Loucy (cell line): ENCODE data around the gene AUNIP.

Experiments used
- H2AFZ ChIP-seq: fragments of 200-600 bp; sonication (generic); 2 replicates; pipeline ENCODE4 v1.6.0; 2016; ENCODE audit warnings: antibody characterized with exemption, mild to moderate bottlenecking, low read length, moderate library complexity
- H3F3A ChIP-seq: fragments of 200-600 bp; 2 replicates; pipeline ENCODE4 v1.6.0; 2016; ENCODE audit warnings: antibody characterized with exemption, low read depth, mild to moderate bottlenecking
- H3K27me3 ChIP-seq: fragments of 200-600 bp; sonication (generic); 2 replicates; pipeline ENCODE4 v1.6.1; 2014; ENCODE audit warnings: low read length, mild to moderate bottlenecking; ENCODE audit not compliant: insufficient read depth, poor library complexity, severe bottlenecking
- H3K36me3 ChIP-seq: fragments of 200-600 bp; sonication (generic); 2 replicates; pipeline ENCODE4 v1.6.1; 2016; ENCODE audit warnings: low read length; ENCODE audit not compliant: insufficient read depth
- H3K4me1 ChIP-seq: fragments of 200-600 bp; sonication (generic); 2 replicates; pipeline ENCODE4 v1.5.1; 2014; ENCODE audit warnings: low read length, mild to moderate bottlenecking; ENCODE audit not compliant: insufficient read depth, poor library complexity, severe bottlenecking
- H3K4me2 ChIP-seq: fragments of 200-600 bp; sonication (generic); 2 replicates; pipeline ENCODE4 v1.6.0; 2014; ENCODE audit warnings: antibody characterized with exemption, low read length, low read depth, mild to moderate bottlenecking; ENCODE audit not compliant: poor library complexity, severe bottlenecking
- H3K4me3 ChIP-seq: fragments of 200-600 bp; sonication (generic); 2 replicates; pipeline ENCODE4 v1.5.1; 2014; ENCODE audit warnings: low read length, mild to moderate bottlenecking, mixed read lengths; ENCODE audit not compliant: poor library complexity, severe bottlenecking
- H3K79me2 ChIP-seq: fragments of 200-600 bp; sonication (generic); 2 replicates; pipeline ENCODE4 v1.6.1; 2014; ENCODE audit warnings: low read length; ENCODE audit not compliant: insufficient read depth
- H3K9ac ChIP-seq: fragments of 200-600 bp; sonication (generic); 2 replicates; pipeline ENCODE4 v1.6.0; 2014; ENCODE audit warnings: mild to moderate bottlenecking, low read depth, low read length, moderate library complexity; ENCODE audit not compliant: poor library complexity, severe bottlenecking
- H3K9me2 ChIP-seq: fragments of 200-600 bp; sonication (generic); replicated peaks from 2 replicates; pipeline ENCODE4 v1.6.1; 2016; ENCODE audit warnings: low read depth, low read length, mixed read lengths
- H3K9me3 ChIP-seq: fragments of 200-600 bp; sonication (generic); 2 replicates; pipeline ENCODE4 v1.6.1; 2014; ENCODE audit warnings: mild to moderate bottlenecking, antibody characterized with exemption, low read length, low read depth; ENCODE audit not compliant: insufficient read depth
- H4K20me1 ChIP-seq: fragments of 200-600 bp; sonication (generic); 2 replicates; pipeline ENCODE4 v1.6.0; 2014; ENCODE audit warnings: antibody characterized with exemption, low read length, mild to moderate bottlenecking; ENCODE audit not compliant: insufficient read depth, poor library complexity, severe bottlenecking
- CTCF ChIP-seq: fragments of 200-600 bp; sonication (generic); conservative IDR thresholded peaks from 2 replicates; pipeline ENCODE4 v1.5.1; 2014; ENCODE audit warnings: mild to moderate bottlenecking, antibody characterized with exemption, low read length
- EZH2phosphoT487 ChIP-seq: fragments of 200-600 bp; IDR thresholded peaks from 2 replicates; pipeline ENCODE4 v1.6.1; 2018; ENCODE audit warnings: antibody characterized with exemption, mild to moderate bottlenecking, moderate library complexity, borderline replicate concordance

Gene AUNIP

GRCh38 chr1:25881266-25881665 is 22.0 kb upstream of the AUNIP start:
- Histone ChIP-seq H3K79me2 (no peaks in the 10 kb centered on the region), H2AFZ (no peak overlapping the region), H3K27me3 (no peaks in the 10 kb centered on the region), H3F3A (no peaks in the 10 kb centered on the region), H3K9ac (no peak overlapping the region), H3K9me3 (no peaks in the 10 kb centered on the region), H3K9me2 (no peaks in the 10 kb centered on the region), H3K4me2 (no peak overlapping the region), H3K36me3 (peaks cover 17% of the 10 kb centered on the region; the same call in 1 of the 2 replicates), H3K4me3 (no peak overlapping the region), H3K4me1 (no peaks in the 10 kb centered on the region), H4K20me1 (no peaks in the 10 kb centered on the region)
- TF ChIP-seq EZH2phosphoT487 (no peak), CTCF (no peak)

GRCh38 chr1:25880518-25880917 is 21.3 kb upstream of the AUNIP start:
- no peaks in the 10 kb centered on the region for H3K27me3 ChIP-seq
- H2AFZ ChIP-seq: no peak overlapping the region
- TF ChIP-seq CTCF (no peak), EZH2phosphoT487 (no peak)
- no peaks in the 10 kb centered on the region for H3K4me1 ChIP-seq
- H3K9me3 ChIP-seq: no peaks in the 10 kb centered on the region
- no peaks in the 10 kb centered on the region for H3K79me2 ChIP-seq
- no peak overlapping the region for H3K4me2 ChIP-seq
- no peaks in the 10 kb centered on the region for H3F3A ChIP-seq
- peaks cover 9% of the 10 kb centered on the region; the same call in 1 of the 2 replicates for H3K36me3 ChIP-seq
- H3K4me3 ChIP-seq: no peak overlapping the region
- no peak overlapping the region for H3K9ac ChIP-seq
- no peaks in the 10 kb centered on the region for H4K20me1 ChIP-seq
- H3K9me2 ChIP-seq: no peaks in the 10 kb centered on the region

DNA sequence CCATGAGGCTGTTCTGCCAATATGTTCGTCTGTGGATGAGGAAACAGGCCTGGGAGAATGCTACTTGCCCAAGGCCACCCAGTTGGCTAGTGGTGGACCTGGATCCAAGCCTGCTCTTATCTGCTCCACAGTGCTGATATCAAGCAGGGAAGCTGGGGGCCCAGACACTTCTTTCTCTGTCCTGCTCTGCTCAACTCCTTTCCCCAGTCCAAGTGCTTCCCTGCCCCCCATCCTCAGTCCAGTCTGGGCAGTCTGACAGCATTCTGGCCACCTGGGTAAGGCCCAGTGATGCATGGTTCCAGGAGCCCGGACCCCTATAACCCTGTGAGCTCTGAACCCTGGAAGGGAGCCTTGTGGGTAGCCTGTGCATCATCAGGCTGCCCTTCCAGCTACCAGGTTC is 20.4 kb upstream of the AUNIP start:
- H3K36me3 ChIP-seq: peaks cover 2% of the 10 kb centered on the region; the same call in 1 of the 2 replicates
- H3F3A ChIP-seq: no peaks in the 10 kb centered on the region
- no peak for TF ChIP-seq EZH2phosphoT487
- TF ChIP-seq CTCF: no peak
- no peaks in the 10 kb centered on the region for H3K9me2 ChIP-seq
- no peak overlapping the region for H3K4me2 ChIP-seq
- no peak overlapping the region for H3K9ac ChIP-seq
- H3K9me3 ChIP-seq: no peaks in the 10 kb centered on the region
- no peaks in the 10 kb centered on the region for H3K27me3 ChIP-seq
- no peak overlapping the region for H3K4me3 ChIP-seq
- H3K79me2 ChIP-seq: no peaks in the 10 kb centered on the region
- H3K4me1 ChIP-seq: no peaks in the 10 kb centered on the region
- H4K20me1 ChIP-seq: no peaks in the 10 kb centered on the region
- H2AFZ ChIP-seq: no peak overlapping the region
